ENCODE data around the gene TCEAL3. TPM values are rescaled to one million over a fixed set of nuclear protein-coding genes. Genes with fewer than 3 reads are reported as not detected.
"Not testable (repeated sequence)": the region's sequence is repeated elsewhere in the genome, so short reads cannot be mapped to it uniquely, and the experiment has no call there.

TCEAL3 gene
- total RNA-seq, 2 donors from 2014 or later, result 25.3 to 34.6 TPM

- intact Hi-C loops (cut with DNase I), result no loop called here
- DNase-seq (no peak), ATAC-seq (no peak)
These were observed 8.1 kb downstream of the TCEAL3 start for GRCh38 chrX:103615781-103616371.

GRCh38 chrX:103616676-103617186, 9.0 kb downstream of the TCEAL3 start:
- no peak for DNase-seq
- intact Hi-C loops (cut with DNase I), result no loop called here
- no peak for ATAC-seq

DNA sequence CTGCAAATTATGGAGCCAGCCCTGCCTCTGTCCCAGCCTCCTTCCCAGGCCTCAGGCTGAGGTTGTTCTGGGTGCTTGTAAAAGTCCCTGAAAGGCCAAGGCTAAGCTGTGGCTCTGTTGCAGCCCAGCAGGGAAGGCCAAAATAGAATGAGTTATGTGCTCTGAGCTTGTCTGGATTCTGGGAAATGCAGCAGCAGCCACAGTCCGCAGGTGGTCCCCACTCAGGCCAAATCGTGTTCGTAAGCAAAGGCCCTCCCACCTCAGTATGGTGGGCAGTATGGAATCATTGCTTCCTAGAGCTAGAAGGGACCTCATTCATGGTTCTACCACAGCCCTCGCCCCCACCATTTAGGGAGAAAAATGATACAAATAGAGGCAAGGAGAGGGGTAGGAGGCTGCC, 16.3 kb downstream of the TCEAL3 start:
- DNase-seq (no peak), ATAC-seq (no peak)
- intact Hi-C loops (cut with DNase I), result no loop called here

DNA sequence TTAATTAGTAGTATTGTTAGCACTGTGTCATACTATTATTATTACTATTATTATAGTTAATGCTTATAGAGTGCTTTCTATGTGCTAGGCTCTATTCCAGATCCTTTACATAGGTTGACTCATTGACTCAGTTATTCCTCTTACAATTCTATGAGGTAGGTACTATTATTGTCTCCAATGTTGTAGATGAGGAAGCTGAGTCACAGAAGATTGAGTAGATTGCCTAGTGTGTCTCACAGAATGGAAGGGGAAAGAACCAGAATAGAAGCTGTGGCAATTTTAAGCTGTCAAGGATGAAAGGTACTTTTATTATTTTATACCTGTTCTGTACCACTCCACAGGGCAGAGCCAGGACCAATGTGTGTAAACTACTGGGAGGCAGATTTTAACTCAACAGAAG, 19.1 kb downstream of the TCEAL3 start:
- intact Hi-C loops (cut with DNase I), result no loop called here
- DNase-seq (no peak), ATAC-seq (no peak)

GRCh38 chrX:103628386-103629317, 20.9 kb downstream of the TCEAL3 start, which contains the start of gene TCEAL1:
TCEAL1 (plus strand) TSS chrX:103628975; CDS start chrX:103629917, 942 bp downstream.
- peak; percentile 64 for DNase-seq
- ATAC-seq, result peak; percentile 65 to 68
- intact Hi-C loops (cut with DNase I), result no loop called here

- intact Hi-C loops (cut with DNase I), result loop anchor here in 1 of 2 donors (5.0 kb wide), 2 partner anchors 48 to 97 kb away; no protein-coding TSS in a partner anchor
- DNase-seq (peak; percentile 74), ATAC-seq (peak; percentile 90 to 97)
These were observed 21.8 kb downstream of the TCEAL3 start for GRCh38 chrX:103629318-103630170.

DNA sequence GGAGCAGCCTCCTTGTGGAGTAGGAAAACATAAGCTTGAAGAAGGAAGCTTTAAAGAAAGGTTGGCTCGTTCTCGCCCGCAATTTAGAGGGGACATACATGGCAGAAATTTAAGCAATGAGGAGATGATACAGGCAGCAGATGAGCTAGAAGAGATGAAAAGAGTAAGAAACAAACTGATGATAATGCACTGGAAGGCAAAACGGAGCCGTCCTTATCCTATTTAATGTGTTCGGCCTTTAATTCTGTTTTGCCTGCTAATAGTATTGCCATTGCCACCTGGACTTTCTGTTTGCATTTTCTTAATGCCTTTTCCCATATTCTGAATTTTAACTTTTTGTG, 22.4 kb downstream of the TCEAL3 start:
- intact Hi-C loops (cut with DNase I), result loop anchor here in 1 of 2 donors (5.0 kb wide), 2 partner anchors 47 to 98 kb away; no protein-coding TSS in a partner anchor
- no peak for DNase-seq
- ATAC-seq, result no peak

DNA sequence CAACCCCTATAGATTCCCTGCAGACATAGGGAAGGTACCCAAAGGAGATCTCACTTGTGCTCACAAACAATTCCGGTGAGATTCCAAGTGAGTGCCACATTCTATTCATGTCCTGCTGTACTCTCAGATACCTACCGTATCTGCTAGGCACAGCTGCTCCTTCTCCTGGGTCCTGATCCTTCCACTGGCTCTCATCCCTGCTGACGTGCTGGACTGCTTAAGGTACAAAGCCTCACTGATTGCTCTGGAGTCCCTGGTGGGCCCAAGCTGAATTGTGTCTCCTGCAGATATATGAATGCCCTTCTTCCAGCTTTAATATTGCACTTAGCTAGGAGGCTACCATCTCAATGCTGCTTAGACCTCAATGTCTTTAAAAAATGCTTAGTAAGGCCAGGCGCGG, 23.4 kb downstream of the TCEAL3 start:
- no peak for DNase-seq
- intact Hi-C loops (cut with DNase I), result loop anchor here in 1 of 2 donors (5.0 kb wide), 2 partner anchors 46 to 99 kb away; no protein-coding TSS in a partner anchor
- ATAC-seq, result no peak

DNA sequence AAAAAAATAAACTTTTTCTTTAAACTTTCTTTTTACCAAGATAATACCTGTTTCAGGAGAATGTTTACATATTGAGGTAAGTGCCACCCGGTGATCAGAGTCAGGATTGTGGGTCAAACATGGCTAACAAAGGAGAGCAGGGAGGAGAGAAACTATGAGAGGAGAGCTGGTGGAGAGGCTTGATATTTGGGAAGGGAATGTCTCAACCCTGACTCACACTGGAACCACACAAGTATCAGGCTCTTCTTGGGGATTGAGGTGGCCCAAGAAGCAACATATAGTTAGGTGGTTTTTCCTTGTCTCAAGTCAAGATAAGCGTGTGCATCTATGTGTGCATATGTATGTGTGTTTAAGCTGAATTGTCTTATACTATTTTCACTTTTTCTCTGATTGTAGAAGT, 27.7 kb downstream of the TCEAL3 start:
- DNase-seq, result no peak
- no peak for ATAC-seq
- intact Hi-C loops (cut with DNase I), result loop anchor here in 1 of 2 donors (5.0 kb wide), 1 partner anchor 37 kb away; no protein-coding TSS in a partner anchor

DNA sequence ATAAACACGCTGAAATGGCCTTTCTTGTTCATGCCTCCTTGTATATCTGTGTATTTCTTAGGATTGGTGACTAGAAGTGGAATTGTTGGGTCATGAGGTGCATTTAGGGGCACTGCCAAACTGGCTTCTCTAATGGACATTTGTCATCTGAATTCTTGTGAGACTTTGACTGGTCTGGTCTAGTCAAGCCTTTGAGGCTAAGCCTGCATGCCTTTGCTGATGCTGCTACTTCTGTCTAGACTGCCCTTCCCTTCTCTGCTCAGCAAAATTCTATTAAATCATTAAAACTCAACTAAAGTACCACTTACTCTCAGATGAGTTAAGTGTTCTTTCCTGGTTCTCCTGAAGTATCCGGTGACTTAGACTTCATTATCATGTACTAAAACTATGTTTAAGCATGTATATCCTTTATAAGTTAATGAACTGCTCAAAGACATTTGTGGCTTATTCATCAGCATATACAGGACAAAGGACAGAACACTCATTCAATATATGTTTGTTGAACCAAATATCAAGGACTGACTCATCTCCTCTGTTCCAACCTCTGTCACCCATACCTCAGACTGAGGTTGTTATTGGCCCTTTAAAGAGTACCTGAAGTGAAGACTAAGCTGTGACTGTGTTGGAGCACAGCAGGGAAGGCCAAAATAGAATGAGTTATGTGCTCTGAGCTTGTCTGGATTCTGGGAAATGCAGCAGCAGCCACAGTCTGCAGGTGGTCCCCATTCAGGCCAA, 30.0 kb downstream of the TCEAL3 start:
- ATAC-seq, result no peak
- intact Hi-C loops (cut with DNase I), result loop anchor here in 1 of 2 donors (5.0 kb wide), 1 partner anchor 35 kb away; no protein-coding TSS in a partner anchor
- no peak for DNase-seq

- intact Hi-C loops (cut with DNase I), result loop anchor here in 1 of 2 donors (5.0 kb wide), 1 partner anchor 34 kb away; no protein-coding TSS in a partner anchor
- not testable (repeated sequence) for DNase-seq, ATAC-seq
These were observed 30.9 kb downstream of the TCEAL3 start for GRCh38 chrX:103638479-103639346.

- no peak for DNase-seq
- intact Hi-C loops (cut with DNase I), result no loop called here
These were observed 32.8 kb downstream of the TCEAL3 start for GRCh38 chrX:103640401-103641155.

GRCh38 chrX:103644125-103644524, 36.4 kb downstream of the TCEAL3 start:
- no peak for DNase-seq
- ATAC-seq, result no peak
- intact Hi-C loops (cut with DNase I), result no loop called here

More at GRCh38 chrX:103640401-103641155, 32.8 kb downstream of the TCEAL3 start:
- ATAC-seq, result no peak

DNA sequence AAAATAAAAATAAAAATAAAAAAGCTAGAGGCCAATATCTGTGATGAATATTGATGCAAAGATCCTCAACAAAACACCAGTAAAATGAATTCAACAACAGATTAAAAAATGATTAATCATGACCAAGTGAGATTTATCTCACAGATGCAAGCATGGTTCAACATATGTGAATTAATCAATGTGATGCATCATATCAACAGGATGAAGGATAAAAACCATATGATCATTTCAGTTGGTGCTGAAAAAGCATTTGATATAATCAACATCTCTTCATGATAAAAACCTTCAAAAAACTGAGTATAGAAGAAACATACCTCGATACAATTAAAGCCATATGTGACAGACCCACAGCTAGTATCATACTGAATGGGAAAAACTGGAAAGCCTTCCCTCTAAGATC, 39.9 kb downstream of the TCEAL3 start:
- ATAC-seq (no peak), DNase-seq (no peak)
- intact Hi-C loops (cut with DNase I), result no loop called here

- DNase-seq (no peak), ATAC-seq (no peak)
- intact Hi-C loops (cut with DNase I), result no loop called here
These were observed 43.5 kb downstream of the TCEAL3 start for GRCh38 chrX:103651151-103651773.

All from left cardiac atrium (tissue), 4 donors.